ENCODE results near the gene SPAG17.

Gene SPAG17

GRCh38 chr1:118190561-118190960 lies 5.5 kb upstream of the SPAG17 start:
- TF ChIP-seq POLR2AphosphoS5 (IDR thresholded peaks at IDR 0.05; ENCODE audit: low read depth, low read length) (no peak), SIN3A (IDR thresholded peaks at IDR 0.05; ENCODE audit: borderline replicate concordance, insufficient read depth, low read length) (no peak), FOXP2 (optimal IDR thresholded peaks at IDR 0.05; ENCODE audit: borderline replicate concordance, extremely low read depth, extremely low read length, insufficient read depth) (no peak), REST (IDR thresholded peaks at IDR 0.05; ENCODE audit: insufficient read depth in 1 of 2, low read depth in 2 of 2, low read length in 2 of 2) (no peak), TAF1 (IDR thresholded peaks at IDR 0.05; ENCODE audit: borderline replicate concordance, insufficient read depth, low read length) (no peak)

- no peak for TF ChIP-seq SIN3A (IDR thresholded peaks at IDR 0.05; ENCODE audit: borderline replicate concordance, insufficient read depth, low read length)
- TF ChIP-seq REST (IDR thresholded peaks at IDR 0.05; ENCODE audit: insufficient read depth in 1 of 2, low read depth in 2 of 2, low read length in 2 of 2): no peak
- TF ChIP-seq POLR2AphosphoS5 (IDR thresholded peaks at IDR 0.05; ENCODE audit: low read depth, low read length): no peak
- no peak for TF ChIP-seq TAF1 (IDR thresholded peaks at IDR 0.05; ENCODE audit: borderline replicate concordance, insufficient read depth, low read length)
- TF ChIP-seq FOXP2 (optimal IDR thresholded peaks at IDR 0.05; ENCODE audit: borderline replicate concordance, extremely low read depth, extremely low read length, insufficient read depth): no peak
These were observed 4.5 kb upstream of the SPAG17 start for GRCh38 chr1:118189564-118189963.

- TF ChIP-seq SIN3A (IDR thresholded peaks at IDR 0.05; ENCODE audit: borderline replicate concordance, insufficient read depth, low read length) (no peak), TAF1 (IDR thresholded peaks at IDR 0.05; ENCODE audit: borderline replicate concordance, insufficient read depth, low read length) (no peak), FOXP2 (optimal IDR thresholded peaks at IDR 0.05; ENCODE audit: borderline replicate concordance, extremely low read depth, extremely low read length, insufficient read depth) (no peak), POLR2AphosphoS5 (IDR thresholded peaks at IDR 0.05; ENCODE audit: low read depth, low read length) (no peak)
These were observed 3.4 kb upstream of the SPAG17 start for GRCh38 chr1:118188411-118188810.

GRCh38 chr1:118186026-118186425 lies 998 bp upstream of the SPAG17 start:
- no peak for TF ChIP-seq FOXP2 (optimal IDR thresholded peaks at IDR 0.05; ENCODE audit: borderline replicate concordance, extremely low read depth, extremely low read length, insufficient read depth)
- TF ChIP-seq POLR2AphosphoS5 (IDR thresholded peaks at IDR 0.05; ENCODE audit: low read depth, low read length): no peak
- no peak for TF ChIP-seq REST (IDR thresholded peaks at IDR 0.05; ENCODE audit: insufficient read depth in 1 of 2, low read depth in 2 of 2, low read length in 2 of 2)
- no peak for TF ChIP-seq TAF1 (IDR thresholded peaks at IDR 0.05; ENCODE audit: borderline replicate concordance, insufficient read depth, low read length)
- no peak for TF ChIP-seq SIN3A (IDR thresholded peaks at IDR 0.05; ENCODE audit: borderline replicate concordance, insufficient read depth, low read length)

GRCh38 chr1:118184739-118185083 lies 317 bp downstream of the SPAG17 start:
- TF ChIP-seq REST (IDR thresholded peaks at IDR 0.05; ENCODE audit: insufficient read depth in 1 of 2, low read depth in 2 of 2, low read length in 2 of 2) (no peak), SIN3A (IDR thresholded peaks at IDR 0.05; ENCODE audit: borderline replicate concordance, insufficient read depth, low read length) (no peak), TAF1 (IDR thresholded peaks at IDR 0.05; ENCODE audit: borderline replicate concordance, insufficient read depth, low read length) (no peak), FOXP2 (optimal IDR thresholded peaks at IDR 0.05; ENCODE audit: borderline replicate concordance, extremely low read depth, extremely low read length, insufficient read depth) (no peak)
